Natural killer cell (primary cell): ENCODE measurements around the gene NOTUM. TPM values are rescaled to one million over a fixed set of nuclear protein-coding genes. Genes with fewer than 3 reads are reported as not detected.

Experiments
- ATAC-seq, 3 donors: fragments of 150-1000 bp in 2 of 3; fragments of 200-7000 bp in 1 of 3; cut with Tn5 transposase; 1 replicate in 1 of 3; 2 replicates in 2 of 3; pipeline ENCODE4 v1.10.0; 2021; ENCODE audit warnings: mild to moderate bottlenecking in 2 of 3, moderate library complexity in 2 of 3
- DNase-seq, 2 donors: peaks; one replicate each; pipeline versions ENCODE4 v3.0.0 to v3.0.0-alpha.2; 2013 to 2021; ENCODE audit warnings: mixed read lengths in 1 of 2
- H3K27ac ChIP-seq: one replicate; pipeline ENCODE4 v1.5.1; 2013; ENCODE audit warnings: mild to moderate bottlenecking, low read length
- H3K27me3 ChIP-seq: one replicate; pipeline ENCODE4 v1.6.1; 2013; ENCODE audit warnings: low read length; ENCODE audit not compliant: control insufficient read depth, insufficient read depth
- H3K36me3 ChIP-seq: one replicate; pipeline ENCODE4 v1.6.1; 2013; ENCODE audit warnings: low read length; ENCODE audit not compliant: control insufficient read depth, insufficient read depth
- H3K4me1 ChIP-seq: one replicate; pipeline ENCODE4 v1.6.1; 2013; ENCODE audit warnings: low read length; ENCODE audit not compliant: control insufficient read depth, insufficient read depth
- H3K4me3 ChIP-seq: one replicate; pipeline ENCODE4 v1.5.1; 2013; ENCODE audit warnings: low read length
- H3K9me3 ChIP-seq: one replicate; pipeline ENCODE4 v1.6.1; 2013; ENCODE audit warnings: low read length; ENCODE audit not compliant: control insufficient read depth, insufficient read depth
- H3K27ac Mint-ChIP-seq, 2 donors: one replicate each; pipeline ENCODE4 v1.8.0; 2022; ENCODE audit warnings: mild to moderate bottlenecking in 2 of 2, mixed read lengths in 2 of 2, moderate library complexity in 1 of 2
- H3K27me3 Mint-ChIP-seq, 2 donors: one replicate each; pipeline ENCODE4 v1.8.0; 2022; ENCODE audit warnings: low read depth in 2 of 2, mixed read lengths in 2 of 2
- H3K36me3 Mint-ChIP-seq: one replicate; pipeline ENCODE4 v1.8.0; 2022; ENCODE audit warnings: mixed read lengths
- H3K4me1 Mint-ChIP-seq, 2 donors: one replicate each; pipeline ENCODE4 v1.8.0; 2022; ENCODE audit warnings: mixed read lengths in 2 of 2
- H3K4me3 Mint-ChIP-seq: one replicate; pipeline ENCODE4 v1.8.0; 2022; ENCODE audit warnings: mild to moderate bottlenecking, moderate library complexity, mixed read lengths
- H3K9me3 Mint-ChIP-seq, 2 donors: one replicate each; pipeline ENCODE4 v1.8.0; 2022; ENCODE audit warnings: mixed read lengths in 2 of 2
- CTCF ChIP-seq: fragments of 200-600 bp; IDR thresholded peaks from one replicate; pipeline ENCODE4 v1.8.0; 2022; ENCODE audit warnings: antibody characterized with exemption
- WGBS: methylation state at CpG from one replicate; pipeline ENCODE4 v1.1.7; 2013; ENCODE audit warnings: missing lambda C conversion rate; ENCODE audit not compliant: insufficient coverage; 5-methylcytosine and 5-hydroxymethylcytosine counted together
- intact Hi-C: fragments of 100-400 bp; cut with micrococcal nuclease; formaldehyde crosslinking; loops from one replicate; pipeline ENCODE4 v1.14.2; 2022
- total RNA-seq, 4 donors: library from RNA; stranded (reverse); fragments of 120-200 nt in 1 of 4; gene quantifications; one replicate each; pipeline versions ENCODE4 v1.2.3 to v1.2.4, GENCODE V29; 2013 to 2022

Gene NOTUM
- total RNA-seq, 3 donors from 2014 or later (not counting 1 experiment from before 2014, with no cell fraction given): not detected

GRCh38 chr17:81941484-81942166 is 19.4 kb downstream of the NOTUM start:
- intact Hi-C loops: no loop called here
- Histone ChIP-seq H3K4me1 (peaks cover 9% of the 10 kb centered on the region), H3K9me3 (no peaks in the 10 kb centered on the region), H3K36me3 (no peaks in the 10 kb centered on the region), H3K4me3 (no peak overlapping the region), H3K27me3 (peaks cover 6% of the 10 kb centered on the region), H3K27ac (no peak overlapping the region)
- TF ChIP-seq CTCF: no peak
- H3K9me3 Mint-ChIP-seq: no peaks in the 10 kb centered on the region
- H3K4me1 Mint-ChIP-seq: peaks cover 0 to 7% of the 10 kb centered on the region in 2 donors
- DNase-seq (no peak), ATAC-seq (no peak)
- WGBS: 58% methylated on average over 30 of the region's 30 CpGs
- H3K27ac Mint-ChIP-seq: no peak overlapping the region
- H3K27me3 Mint-ChIP-seq: no peaks in the 10 kb centered on the region
- H3K4me3 Mint-ChIP-seq: no peak overlapping the region
- H3K36me3 Mint-ChIP-seq: no peaks in the 10 kb centered on the region

- no peak for ATAC-seq
- Histone ChIP-seq H3K36me3 (no peaks in the 10 kb centered on the region), H3K9me3 (no peaks in the 10 kb centered on the region), H3K27ac (no peak overlapping the region), H3K4me1 (peaks cover 12% of the 10 kb centered on the region), H3K27me3 (peaks cover 6% of the 10 kb centered on the region), H3K4me3 (no peak overlapping the region)
- WGBS: 93% methylated on average over 56 of the region's 56 CpGs
- no peaks in the 10 kb centered on the region for H3K9me3 Mint-ChIP-seq
- no peaks in the 10 kb centered on the region for H3K36me3 Mint-ChIP-seq
- H3K27ac Mint-ChIP-seq: no peak overlapping the region
- no peak for DNase-seq
- TF ChIP-seq CTCF: no peak
- peaks cover 0 to 7% of the 10 kb centered on the region in 2 donors for H3K4me1 Mint-ChIP-seq
- intact Hi-C loops: no loop called here
- H3K4me3 Mint-ChIP-seq: no peak overlapping the region
- no peaks in the 10 kb centered on the region for H3K27me3 Mint-ChIP-seq
These were observed 20.2 kb downstream of the NOTUM start for GRCh38 chr17:81940538-81941483.

GRCh38 chr17:81939881-81940385 is 21.1 kb downstream of the NOTUM start:
- 94% methylated on average over 21 of the region's 21 CpGs for WGBS
- peaks cover 0 to under 1% of the 10 kb centered on the region in 2 donors for H3K27me3 Mint-ChIP-seq
- H3K36me3 ChIP-seq: no peaks in the 10 kb centered on the region
- no peaks in the 10 kb centered on the region for H3K9me3 Mint-ChIP-seq
- intact Hi-C loops: no loop called here
- H3K4me3 Mint-ChIP-seq: no peak overlapping the region
- no peak overlapping the region for H3K4me3 ChIP-seq
- peaks cover 0 to 7% of the 10 kb centered on the region in 2 donors for H3K4me1 Mint-ChIP-seq
- ATAC-seq (no peak), DNase-seq (no peak)
- no peak overlapping the region for H3K27ac ChIP-seq
- H3K27ac Mint-ChIP-seq: no peak overlapping the region
- H3K36me3 Mint-ChIP-seq: no peaks in the 10 kb centered on the region
- TF ChIP-seq CTCF: no peak
- H3K4me1 ChIP-seq: peaks cover 12% of the 10 kb centered on the region
- no peaks in the 10 kb centered on the region for H3K9me3 ChIP-seq
- peaks cover 6% of the 10 kb centered on the region for H3K27me3 ChIP-seq
